ENCODE measurements around the gene RELN.

GRCh38 chr7:103715376-103716120 is 273.9 kb downstream of the RELN start:
- TF ChIP-seq CTCF (IDR thresholded peaks at IDR 0.05), result no peak
- no peak for TF ChIP-seq POLR2A (IDR thresholded peaks at IDR 0.05)

Measured in thyroid gland (tissue), 4 donors.